Neutrophil (primary cell): Measurements from ENCODE around the gene CYP2S1.

ENCODE experiments used
- H3K27ac ChIP-seq: fragments of 200-600 bp; sonication (generic); 2 replicates; pipeline ENCODE4 v1.5.1; 2016; ENCODE audit warnings: mild to moderate bottlenecking, moderate library complexity
- H3K27me3 ChIP-seq: fragments of 200-600 bp; sonication (generic); 2 replicates; pipeline ENCODE4 v1.6.0; 2016; ENCODE audit warnings: mild to moderate bottlenecking
- H3K36me3 ChIP-seq: fragments of 200-600 bp; sonication (generic); 2 replicates; pipeline ENCODE4 v1.5.1; 2017
- H3K4me1 ChIP-seq, 2 experiments: fragments of 200-600 bp in 1 of 2; sonication (generic) in 1 of 2; 1 replicate in 1 of 2; 2 replicates in 1 of 2; pipeline versions ENCODE4 v1.5.1 to v1.6.1; 2013 to 2016; ENCODE audit warnings: low read depth in 1 of 2, low read length in 1 of 2, mild to moderate bottlenecking in 1 of 2, moderate library complexity in 1 of 2; ENCODE audit not compliant: control insufficient read depth in 1 of 2, insufficient read depth in 1 of 2
- H3K4me3 ChIP-seq, 2 experiments: fragments of 200-600 bp in 1 of 2; sonication (generic) in 1 of 2; 1 replicate in 1 of 2; 2 replicates in 1 of 2; pipeline ENCODE4 v1.5.1; 2013 to 2016; ENCODE audit warnings: low read depth in 1 of 2, low read length in 1 of 2, mild to moderate bottlenecking in 1 of 2, moderate library complexity in 1 of 2
- H3K9me3 ChIP-seq: fragments of 200-600 bp; sonication (generic); 2 replicates; pipeline ENCODE4 v1.5.1; 2016
- TF ChIP-seq, protein P1 (sequence below): fragments of 200-600 bp; sonication (generic); IDR thresholded peaks from 2 replicates; pipeline ENCODE4 v1.5.1; 2016; ENCODE audit warnings: antibody characterized with exemption

Gene CYP2S1

DNA sequence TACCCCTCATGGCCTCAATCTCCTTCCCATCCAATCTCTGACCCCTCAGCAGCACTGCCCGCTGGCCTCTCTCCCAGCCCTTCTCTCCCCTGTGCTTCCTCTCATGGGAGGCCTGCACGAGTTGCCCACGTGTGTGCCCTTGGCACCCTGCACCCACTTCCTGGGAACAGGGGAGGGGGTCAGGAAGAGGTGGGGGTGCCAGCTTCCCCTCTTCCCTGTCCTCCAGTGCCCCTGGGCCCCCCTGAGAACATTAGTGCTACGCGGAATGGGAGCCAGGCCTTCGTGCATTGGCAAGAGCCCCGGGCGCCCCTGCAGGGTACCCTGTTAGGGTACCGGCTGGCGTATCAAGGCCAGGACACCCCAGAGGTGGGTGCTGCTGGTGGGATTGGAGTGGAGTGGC, 45.2 kb downstream of the CYP2S1 start:
- H3K36me3 ChIP-seq = no peaks in the 10 kb centered on the region
- TF ChIP-seq, protein P1, sequence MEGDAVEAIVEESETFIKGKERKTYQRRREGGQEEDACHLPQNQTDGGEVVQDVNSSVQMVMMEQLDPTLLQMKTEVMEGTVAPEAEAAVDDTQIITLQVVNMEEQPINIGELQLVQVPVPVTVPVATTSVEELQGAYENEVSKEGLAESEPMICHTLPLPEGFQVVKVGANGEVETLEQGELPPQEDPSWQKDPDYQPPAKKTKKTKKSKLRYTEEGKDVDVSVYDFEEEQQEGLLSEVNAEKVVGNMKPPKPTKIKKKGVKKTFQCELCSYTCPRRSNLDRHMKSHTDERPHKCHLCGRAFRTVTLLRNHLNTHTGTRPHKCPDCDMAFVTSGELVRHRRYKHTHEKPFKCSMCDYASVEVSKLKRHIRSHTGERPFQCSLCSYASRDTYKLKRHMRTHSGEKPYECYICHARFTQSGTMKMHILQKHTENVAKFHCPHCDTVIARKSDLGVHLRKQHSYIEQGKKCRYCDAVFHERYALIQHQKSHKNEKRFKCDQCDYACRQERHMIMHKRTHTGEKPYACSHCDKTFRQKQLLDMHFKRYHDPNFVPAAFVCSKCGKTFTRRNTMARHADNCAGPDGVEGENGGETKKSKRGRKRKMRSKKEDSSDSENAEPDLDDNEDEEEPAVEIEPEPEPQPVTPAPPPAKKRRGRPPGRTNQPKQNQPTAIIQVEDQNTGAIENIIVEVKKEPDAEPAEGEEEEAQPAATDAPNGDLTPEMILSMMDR = no peak
- no peaks in the 10 kb centered on the region for H3K9me3 ChIP-seq

DNA sequence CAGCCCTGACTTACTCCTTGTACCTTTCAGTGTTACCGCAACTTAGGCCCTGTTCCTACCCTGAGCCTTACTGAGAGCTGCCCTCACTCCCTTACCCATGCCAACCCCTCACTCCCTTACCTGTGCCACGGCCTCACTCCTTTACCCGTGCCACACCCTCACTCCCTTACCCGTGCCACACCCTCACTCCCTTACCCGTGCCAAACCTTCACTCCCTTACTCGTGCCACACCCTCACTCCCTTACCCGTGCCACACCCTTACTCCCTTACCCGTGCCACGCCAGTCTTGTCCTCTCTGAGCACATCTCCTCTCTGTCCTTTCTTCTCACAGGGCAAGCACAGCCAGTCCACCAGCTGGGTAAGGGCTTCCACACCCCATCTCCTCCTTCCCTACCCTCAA, 46.3 kb downstream of the CYP2S1 start:
- Histone ChIP-seq H3K4me1 (no peaks in the 10 kb centered on the region), H3K9me3 (no peaks in the 10 kb centered on the region), H3K27me3 (no peaks in the 10 kb centered on the region), H3K36me3 (no peaks in the 10 kb centered on the region), H3K4me3 (no peak overlapping the region), H3K27ac (no peak overlapping the region)
- TF ChIP-seq, protein P1 = no peak

More for the DNA sequence above, 45.2 kb downstream of the CYP2S1 start:
- no peak overlapping the region for H3K27ac ChIP-seq
- no peaks in the 10 kb centered on the region for H3K27me3 ChIP-seq
- H3K4me3 ChIP-seq = no peak overlapping the region
- H3K4me1 ChIP-seq = no peaks in the 10 kb centered on the region

DNA sequence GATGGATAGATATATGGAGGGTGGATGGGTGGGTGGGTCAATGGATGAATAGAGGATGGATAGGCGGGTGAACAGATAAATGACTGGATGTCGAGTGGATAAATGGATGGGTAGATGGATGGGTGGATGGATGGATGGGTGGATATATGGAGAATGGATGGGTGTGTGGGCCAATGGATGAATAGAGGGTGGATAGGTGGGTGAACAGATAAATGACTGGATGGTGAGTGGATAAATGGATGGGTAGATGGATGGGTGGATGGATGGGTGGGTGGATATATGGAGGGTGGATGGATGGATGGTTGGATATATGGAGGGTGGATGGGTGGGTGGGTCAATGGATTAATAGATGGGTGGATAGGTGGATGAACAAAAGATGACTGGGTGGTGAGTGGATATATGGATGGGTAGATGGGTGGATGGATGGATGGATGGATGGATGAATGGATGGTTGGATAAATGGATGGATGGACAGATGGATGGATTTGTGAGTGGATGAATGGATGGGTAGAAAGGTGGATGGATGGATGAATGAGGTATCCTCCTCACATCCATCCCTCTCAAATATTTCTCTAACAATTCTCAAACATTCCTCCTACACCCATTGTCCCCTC, 47.0 kb downstream of the CYP2S1 start:
- Histone ChIP-seq H3K36me3 (no peaks in the 10 kb centered on the region), H3K27ac (no peak overlapping the region), H3K9me3 (no peaks in the 10 kb centered on the region), H3K4me3 (no peak overlapping the region), H3K27me3 (no peaks in the 10 kb centered on the region), H3K4me1 (no peaks in the 10 kb centered on the region)
- TF ChIP-seq, protein P1 = no peak

DNA sequence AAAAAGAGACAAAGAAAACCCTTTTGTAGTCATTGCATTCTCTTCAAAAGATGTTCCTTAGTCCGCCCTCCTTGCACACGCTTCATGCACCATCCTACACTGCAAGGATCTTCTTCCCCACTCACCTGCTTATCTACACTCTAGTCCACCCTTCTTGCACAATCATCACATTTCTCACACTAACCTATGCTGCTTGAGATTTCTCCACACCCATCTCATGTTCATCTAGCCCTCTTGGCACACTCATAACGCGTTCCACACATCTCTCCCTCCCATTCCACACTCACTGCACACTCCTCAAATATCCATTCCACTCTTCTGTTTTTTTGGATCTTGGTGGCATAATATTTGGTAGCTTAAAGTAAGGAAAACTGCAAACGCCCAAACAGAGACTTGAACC, 48.8 kb downstream of the CYP2S1 start:
- Histone ChIP-seq H3K36me3 (no peaks in the 10 kb centered on the region), H3K27me3 (no peaks in the 10 kb centered on the region), H3K4me1 (no peaks in the 10 kb centered on the region), H3K27ac (no peak overlapping the region), H3K9me3 (no peaks in the 10 kb centered on the region), H3K4me3 (no peak overlapping the region)
- TF ChIP-seq, protein P1 = no peak

DNA sequence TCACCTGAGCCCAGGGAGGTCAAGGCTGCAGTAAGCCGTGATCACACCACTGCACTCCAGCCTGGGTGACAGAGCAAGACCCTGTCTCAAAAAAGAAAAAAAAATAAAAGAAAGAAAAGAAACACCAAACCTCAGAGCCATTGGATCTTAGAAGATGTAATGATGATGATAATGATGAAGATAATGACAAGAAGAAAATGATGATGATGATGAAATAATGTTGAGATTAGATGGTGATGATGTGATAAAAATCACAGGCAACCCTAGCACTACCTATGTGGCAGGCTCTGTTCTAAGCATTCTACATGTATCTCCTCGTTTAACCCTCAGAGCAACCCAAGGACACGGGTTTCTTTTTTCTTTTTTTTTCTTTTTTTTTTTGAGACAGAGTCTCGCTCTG, 51.1 kb downstream of the CYP2S1 start:
- Histone ChIP-seq H3K4me3 (no peak overlapping the region), H3K27ac (no peak overlapping the region), H3K4me1 (no peaks in the 10 kb centered on the region), H3K27me3 (no peaks in the 10 kb centered on the region), H3K36me3 (no peaks in the 10 kb centered on the region), H3K9me3 (no peaks in the 10 kb centered on the region)
- TF ChIP-seq, protein P1 = no peak
